Colonic mucosa (tissue), 4 donors: ENCODE measurements around the gene SLC16A5. TPM values are rescaled to one million over a fixed set of nuclear protein-coding genes. Genes with fewer than 3 reads are reported as not detected.
"Not testable (repeated sequence)": the region's sequence is repeated elsewhere in the genome, so short reads cannot be mapped to it uniquely, and the experiment has no call there.

Source experiments
- DNase-seq: peaks from one replicate; pipeline ENCODE4 v3.0.0-alpha.2; 2020
- H3K27ac ChIP-seq: fragments of 200-600 bp; one replicate; pipeline ENCODE4 v1.8.0; 2021
- H3K27me3 ChIP-seq: fragments of 200-600 bp; one replicate; pipeline ENCODE4 v1.8.0; 2021
- H3K36me3 ChIP-seq: fragments of 200-600 bp; one replicate; pipeline ENCODE4 v1.8.0; 2021
- H3K4me1 ChIP-seq: fragments of 200-600 bp; one replicate; pipeline ENCODE4 v1.8.0; 2021; ENCODE audit warnings: mild to moderate bottlenecking
- H3K4me3 ChIP-seq: fragments of 200-600 bp; one replicate; pipeline ENCODE4 v1.8.0; 2021
- H3K9ac ChIP-seq, 2 donors: one replicate each; pipeline ENCODE4 v1.7.0; 2013; ENCODE audit warnings: control low read depth in 2 of 2, low read depth in 2 of 2, low read length in 2 of 2
- H3K9me3 ChIP-seq: fragments of 200-600 bp; one replicate; pipeline ENCODE4 v1.8.0; 2021
- CTCF ChIP-seq: fragments of 200-600 bp; IDR thresholded peaks from one replicate; pipeline ENCODE4 v1.8.0; 2022; ENCODE audit warnings: antibody characterized with exemption, mild to moderate bottlenecking
- intact Hi-C: fragments of 100-400 bp; cut with DNase I; formaldehyde crosslinking; loops from one replicate; pipeline ENCODE4 v1.14.1; 2022
- total RNA-seq, 2 donors: library from RNA; stranded (reverse); fragmentation: NEBNext Ultra II Directional in 1 of 2; extraction: Animal tissue kit (Norgen Biotek cat#: 25700) in 1 of 2; gene quantifications; one replicate each; pipeline ENCODE4 v1.2.1, GENCODE V29; 2021
- donor health status: healthy.
- donor health status: DM: no; HTN: no; CAD: no.
- donor health status: DM: no; HTN: no; CAD: no.

SLC16A5 gene
- total RNA-seq: 10 to 100 TPM; 19.4 to 50.1 TPM

GRCh38 chr17:75087558-75088453, at the start of gene SLC16A5:
Gene SLC16A5 (plus strand): TSS chr17:75087954. CDS start chr17:75093637, 5,683 bp downstream.
- peak; percentile 94 for DNase-seq
- Histone ChIP-seq H3K9me3 (no peaks in the 10 kb centered on the region), H3K4me1 (peaks cover 24% of the 10 kb centered on the region), H3K9ac (peak within 1 kb of the TSS; percentile 93 to 98), H3K27me3 (no peaks in the 10 kb centered on the region), H3K36me3 (no peaks in the 10 kb centered on the region), H3K4me3 (peak within 1 kb of the TSS; percentile 82), H3K27ac (peak within 1 kb of the TSS; percentile 99)
- TF ChIP-seq CTCF: no peak
- intact Hi-C loops: no loop called here

- Histone ChIP-seq H3K9ac (no peak overlapping the region), H3K36me3 (peaks cover 21% of the 10 kb centered on the region), H3K27me3 (no peaks in the 10 kb centered on the region), H3K4me1 (no peaks in the 10 kb centered on the region), H3K4me3 (no peak overlapping the region), H3K27ac (no peak overlapping the region), H3K9me3 (no peaks in the 10 kb centered on the region)
- no peak for DNase-seq
- intact Hi-C loops: no loop called here
- TF ChIP-seq CTCF: no peak
These were observed 48.5 kb upstream of the SLC16A5 start for GRCh38 chr17:75039238-75039637.

- Histone ChIP-seq H3K27me3 (no peaks in the 10 kb centered on the region), H3K9ac (no peak overlapping the region), H3K4me3 (no peak overlapping the region), H3K36me3 (peaks cover 21% of the 10 kb centered on the region), H3K4me1 (no peaks in the 10 kb centered on the region), H3K27ac (no peak overlapping the region), H3K9me3 (no peaks in the 10 kb centered on the region)
- intact Hi-C loops: no loop called here
- TF ChIP-seq CTCF: no peak
- DNase-seq: no peak
These were observed 46.0 kb upstream of the SLC16A5 start for GRCh38 chr17:75041656-75042280.

GRCh38 chr17:75043789-75044188, 44.0 kb upstream of the SLC16A5 start:
- DNase-seq, H3K9ac ChIP-seq, H3K27me3 ChIP-seq, H3K4me3 ChIP-seq, intact Hi-C loops, H3K27ac ChIP-seq, H3K9me3 ChIP-seq, H3K4me1 ChIP-seq: not testable (repeated sequence)
- peaks cover 15% of the 10 kb centered on the region for H3K36me3 ChIP-seq

- H3K4me3 ChIP-seq: no peak overlapping the region
- no peak overlapping the region for H3K27ac ChIP-seq
- no peak for TF ChIP-seq CTCF
- intact Hi-C loops: no loop called here
- H3K9me3 ChIP-seq: no peaks in the 10 kb centered on the region
- peaks cover 9% of the 10 kb centered on the region for H3K36me3 ChIP-seq
- H3K9ac ChIP-seq: no peak overlapping the region
- no peaks in the 10 kb centered on the region for H3K4me1 ChIP-seq
- no peak for DNase-seq
- no peaks in the 10 kb centered on the region for H3K27me3 ChIP-seq
These were observed 43.0 kb upstream of the SLC16A5 start for GRCh38 chr17:75044716-75045115.

GRCh38 chr17:75045946-75046406, 41.8 kb upstream of the SLC16A5 start:
- H3K27ac ChIP-seq: peak overlapping the region; percentile 95
- peak overlapping the region; percentile 92 for H3K4me3 ChIP-seq
- peak overlapping the region; percentile 95 to 98 for H3K9ac ChIP-seq
- DNase-seq, H3K9me3 ChIP-seq, H3K27me3 ChIP-seq, intact Hi-C loops, H3K4me1 ChIP-seq, H3K36me3 ChIP-seq: not testable (repeated sequence)
